ENCODE data around the gene PCNX1.
"Not testable (repeated sequence)": the region's sequence is repeated elsewhere in the genome, so short reads cannot be mapped to it uniquely, and the experiment has no call there.

Gene PCNX1

DNA sequence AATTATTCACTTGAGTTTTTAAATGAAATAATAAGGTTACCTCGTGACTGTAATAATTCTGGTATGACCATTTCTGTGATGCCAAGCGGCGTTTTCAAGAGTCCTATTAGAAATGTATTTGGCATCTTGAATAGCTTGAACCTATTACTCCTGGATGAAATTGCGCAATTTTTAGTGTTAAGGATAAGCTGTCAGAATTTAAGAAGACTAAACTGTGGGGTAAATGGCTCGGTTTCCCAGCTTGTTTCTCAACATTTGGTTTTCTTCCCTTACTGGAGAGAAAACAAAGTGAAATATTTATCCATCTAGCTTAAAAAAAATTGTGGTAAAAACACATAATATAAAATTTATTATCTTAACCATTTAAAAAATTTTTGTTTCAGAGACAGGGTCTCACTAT lies 26.8 kb downstream of the PCNX1 start:
- Histone ChIP-seq H3K27ac (peak overlapping the region; percentile 78; the same call in 1 of the 2 replicates), H3K9ac (ENCODE audit: insufficient read length) (no peak overlapping the region), H3K36me3 (ENCODE audit: insufficient read depth, low read length) (no peaks in the 10 kb centered on the region), H3K9me3 (ENCODE audit: low read depth, low read length) (peaks cover 3% of the 10 kb centered on the region; the same call in 1 of the 2 replicates), H3K4me3 (no peak overlapping the region)
- DNase-seq (ENCODE audit: low read depth, low spot score): no peak
- TF ChIP-seq POLR2AphosphoS5 (IDR thresholded peaks at IDR 0.05; ENCODE audit: borderline replicate concordance, low read depth, low read length) (no peak), FOXP2 (optimal IDR thresholded peaks at IDR 0.05; ENCODE audit: control extremely low read depth, extremely low read length, insufficient read depth) (no peak), EZH2 (IDR thresholded peaks at IDR 0.05) (no peak)

DNA sequence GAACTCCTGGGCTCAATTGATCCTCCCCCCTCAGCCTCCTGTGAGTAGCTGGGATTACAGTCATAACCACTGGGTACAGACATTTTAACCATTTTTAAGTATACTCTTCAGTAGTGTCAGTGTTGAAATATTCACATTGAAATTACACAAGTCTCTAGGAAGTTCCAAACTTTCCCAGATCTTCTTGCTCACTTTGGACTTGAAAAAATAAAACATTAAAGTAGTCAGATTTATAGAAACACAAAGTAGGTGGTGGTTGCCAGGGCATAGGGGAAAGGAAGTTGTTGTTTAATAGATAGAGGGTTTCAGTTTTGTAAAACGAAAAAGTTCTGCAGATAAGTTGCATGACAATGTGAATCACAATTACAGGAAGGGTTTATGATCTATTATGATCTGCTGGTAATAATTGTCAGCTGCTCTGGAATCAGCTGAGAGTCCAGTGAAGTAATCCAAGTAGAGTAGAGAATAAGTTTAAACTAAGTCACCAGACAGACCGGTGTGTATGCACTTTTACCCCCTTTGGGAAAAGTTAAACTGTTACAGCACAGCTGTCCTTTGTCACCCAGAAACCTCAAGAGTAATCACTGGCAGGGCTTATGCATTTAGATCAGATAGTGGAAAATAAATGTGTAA lies 27.4 kb downstream of the PCNX1 start:
- Histone ChIP-seq H3K27ac (peak overlapping the region; percentile 78), H3K36me3 (ENCODE audit: insufficient read depth, low read length) (no peaks in the 10 kb centered on the region), H3K9ac (ENCODE audit: insufficient read length) (no peak overlapping the region), H3K4me3 (0 out of 2 replicates have a peak overlapping the region, but pooled peaks have one; percentile 16), H3K9me3 (ENCODE audit: low read depth, low read length) (peaks cover 3% of the 10 kb centered on the region; the same call in 1 of the 2 replicates)
- TF ChIP-seq POLR2AphosphoS5 (IDR thresholded peaks at IDR 0.05; ENCODE audit: borderline replicate concordance, low read depth, low read length) (no peak), EZH2 (IDR thresholded peaks at IDR 0.05) (no peak)
- no peak for DNase-seq (ENCODE audit: low read depth, low spot score)

GRCh38 chr14:70935135-70935534 lies 27.9 kb downstream of the PCNX1 start:
- H3K4me3 ChIP-seq: no peak overlapping the region
- H3K9me3 ChIP-seq (ENCODE audit: low read depth, low read length): peaks cover 3% of the 10 kb centered on the region; the same call in 1 of the 2 replicates
- peak overlapping the region; percentile 78 for H3K27ac ChIP-seq
- no peak for DNase-seq (ENCODE audit: low read depth, low spot score)
- TF ChIP-seq FOXP2 (optimal IDR thresholded peaks at IDR 0.05; ENCODE audit: control extremely low read depth, extremely low read length, insufficient read depth) (no peak), EZH2 (IDR thresholded peaks at IDR 0.05) (no peak), POLR2AphosphoS5 (IDR thresholded peaks at IDR 0.05; ENCODE audit: borderline replicate concordance, low read depth, low read length) (no peak)
- no peak overlapping the region for H3K9ac ChIP-seq (ENCODE audit: insufficient read length)
- no peaks in the 10 kb centered on the region for H3K36me3 ChIP-seq (ENCODE audit: insufficient read depth, low read length)

DNA sequence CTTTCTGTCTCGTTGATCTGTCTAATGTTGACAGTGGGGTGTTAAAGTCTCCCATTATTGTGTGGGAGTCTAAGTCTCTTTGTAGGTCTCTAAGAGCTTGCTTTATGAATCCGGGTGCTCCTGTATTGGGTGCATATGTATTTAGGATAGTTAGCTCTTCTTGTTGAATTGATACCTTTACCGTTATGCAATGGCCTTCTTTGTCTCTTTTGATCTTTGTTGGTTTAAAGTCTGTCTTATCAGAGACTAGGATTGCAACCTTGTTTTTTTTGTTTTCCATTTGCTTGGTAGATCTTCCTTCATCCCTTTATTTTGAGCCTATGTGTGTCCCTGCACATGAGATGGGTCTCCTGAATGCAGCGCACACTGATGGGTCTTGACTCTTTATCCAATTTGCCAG lies 32.4 kb downstream of the PCNX1 start:
- not testable (repeated sequence) for H3K9ac ChIP-seq (ENCODE audit: insufficient read length); DNase-seq (ENCODE audit: low read depth, low spot score); H3K9me3 ChIP-seq (ENCODE audit: low read depth, low read length); H3K27ac ChIP-seq; H3K4me3 ChIP-seq
- H3K36me3 ChIP-seq (ENCODE audit: insufficient read depth, low read length): peaks cover 12% of the 10 kb centered on the region; the same call in 1 of the 2 replicates

- DNase-seq (ENCODE audit: low read depth, low spot score); H3K9ac ChIP-seq (ENCODE audit: insufficient read length); H3K9me3 ChIP-seq (ENCODE audit: low read depth, low read length); H3K27ac ChIP-seq; H3K4me3 ChIP-seq: not testable (repeated sequence)
- H3K36me3 ChIP-seq (ENCODE audit: insufficient read depth, low read length): peaks cover 22% of the 10 kb centered on the region
Observed at GRCh38 chr14:70941637-70942341, 34.5 kb downstream of the PCNX1 start.

GRCh38 chr14:70942342-70942706 lies 35.1 kb downstream of the PCNX1 start:
- H3K9ac ChIP-seq (ENCODE audit: insufficient read length): no peak overlapping the region
- H3K36me3 ChIP-seq (ENCODE audit: insufficient read depth, low read length): peaks cover 27% of the 10 kb centered on the region
- DNase-seq (ENCODE audit: low read depth, low spot score): no peak
- H3K27ac ChIP-seq: no peak overlapping the region
- H3K9me3 ChIP-seq (ENCODE audit: low read depth, low read length): peaks cover 3% of the 10 kb centered on the region; the same call in 1 of the 2 replicates
- no peak for TF ChIP-seq EZH2 (IDR thresholded peaks at IDR 0.05)
- no peak for TF ChIP-seq FOXP2 (optimal IDR thresholded peaks at IDR 0.05; ENCODE audit: control extremely low read depth, extremely low read length, insufficient read depth)
- TF ChIP-seq POLR2AphosphoS5 (IDR thresholded peaks at IDR 0.05; ENCODE audit: borderline replicate concordance, low read depth, low read length): no peak
- H3K4me3 ChIP-seq: no peak overlapping the region

DNA sequence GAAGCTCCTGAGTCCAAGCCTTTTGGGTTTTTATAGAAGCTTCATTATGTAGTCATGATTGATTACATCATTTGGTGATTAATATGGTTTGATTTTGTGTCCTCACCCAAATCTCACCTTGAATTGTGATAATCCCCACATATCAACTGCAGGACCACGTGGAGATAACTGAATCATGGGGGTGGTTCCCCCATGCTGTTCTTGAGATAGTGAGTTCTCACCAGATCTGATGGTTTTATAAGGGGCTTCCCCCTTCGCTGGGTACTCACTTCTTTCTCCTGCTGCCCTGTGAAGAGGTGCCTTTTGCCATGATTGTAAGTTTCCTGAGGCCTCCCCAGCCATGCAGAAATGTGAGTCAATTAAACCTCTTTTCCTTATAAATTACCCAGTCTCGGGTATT lies 35.5 kb downstream of the PCNX1 start:
- DNase-seq (ENCODE audit: low read depth, low spot score); H3K4me3 ChIP-seq; H3K9me3 ChIP-seq (ENCODE audit: low read depth, low read length); H3K9ac ChIP-seq (ENCODE audit: insufficient read length); H3K27ac ChIP-seq: not testable (repeated sequence)
- H3K36me3 ChIP-seq (ENCODE audit: insufficient read depth, low read length): peaks cover 31% of the 10 kb centered on the region

DNA sequence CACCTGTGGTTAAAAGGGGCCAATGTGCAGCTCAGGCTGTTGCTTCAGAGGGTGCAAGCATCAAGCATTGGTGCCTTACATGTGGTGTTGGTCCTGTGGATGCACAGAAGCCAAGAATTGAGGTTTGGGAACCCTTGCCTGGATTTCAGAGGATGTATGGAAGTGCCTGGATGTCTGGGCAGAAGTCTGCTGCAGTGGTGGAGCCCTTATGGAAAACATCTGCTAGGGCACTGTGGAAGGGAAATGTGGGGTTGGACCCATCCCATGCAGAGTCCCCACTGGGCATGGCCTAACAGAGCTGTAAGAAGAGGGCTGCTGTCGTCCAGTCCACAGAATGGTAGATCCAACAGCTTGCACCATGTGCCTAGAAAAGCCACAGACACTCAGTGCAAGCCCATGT lies 36.6 kb downstream of the PCNX1 start:
- H3K4me3 ChIP-seq: no peak overlapping the region
- peaks cover 38% of the 10 kb centered on the region for H3K36me3 ChIP-seq (ENCODE audit: insufficient read depth, low read length)
- DNase-seq (ENCODE audit: low read depth, low spot score): no peak
- no peak overlapping the region for H3K9ac ChIP-seq (ENCODE audit: insufficient read length)
- TF ChIP-seq EZH2 (IDR thresholded peaks at IDR 0.05) (no peak), POLR2AphosphoS5 (IDR thresholded peaks at IDR 0.05; ENCODE audit: borderline replicate concordance, low read depth, low read length) (no peak), FOXP2 (optimal IDR thresholded peaks at IDR 0.05; ENCODE audit: control extremely low read depth, extremely low read length, insufficient read depth) (no peak)
- no peak overlapping the region for H3K27ac ChIP-seq
- H3K9me3 ChIP-seq (ENCODE audit: low read depth, low read length): peaks cover 3% of the 10 kb centered on the region; the same call in 1 of the 2 replicates

- H3K4me3 ChIP-seq: no peak overlapping the region
- no peak overlapping the region for H3K9ac ChIP-seq (ENCODE audit: insufficient read length)
- H3K9me3 ChIP-seq (ENCODE audit: low read depth, low read length): peaks cover 3% of the 10 kb centered on the region; the same call in 1 of the 2 replicates
- H3K27ac ChIP-seq: no peak overlapping the region
- peaks cover 53% of the 10 kb centered on the region for H3K36me3 ChIP-seq (ENCODE audit: insufficient read depth, low read length)
- TF ChIP-seq EZH2 (IDR thresholded peaks at IDR 0.05) (no peak), FOXP2 (optimal IDR thresholded peaks at IDR 0.05; ENCODE audit: control extremely low read depth, extremely low read length, insufficient read depth) (no peak), POLR2AphosphoS5 (IDR thresholded peaks at IDR 0.05; ENCODE audit: borderline replicate concordance, low read depth, low read length) (no peak)
- no peak for DNase-seq (ENCODE audit: low read depth, low spot score)
Observed at GRCh38 chr14:70947739-70948138, 40.5 kb downstream of the PCNX1 start.

All from SK-N-MC (cell line).